ENCODE results near the gene ZNF777.

ZNF777 gene

GRCh38 chr7:149474309-149475120 is 13.7 kb upstream of the ZNF777 start:
- Histone ChIP-seq H2BK15ac (replicated peaks; ENCODE audit: low read depth) (no peak overlapping the region), H4K8ac (ENCODE audit: low read depth, low read length) (no peak overlapping the region), H3K18ac (ENCODE audit: low read length) (no peak overlapping the region), H3K36me3 (ENCODE audit: control insufficient read depth, insufficient read depth, low read length) (peaks cover 1% of the 10 kb centered on the region), H2BK120ac (ENCODE audit: low read depth, low read length) (no peak overlapping the region), H3K79me2 (ENCODE audit: control insufficient read depth, insufficient read depth, low read length) (no peaks in the 10 kb centered on the region), H3K4me3 (ENCODE audit: low read length) (no peak overlapping the region), H3K27me3 (ENCODE audit: insufficient read depth, low read length, poor library complexity) (no peaks in the 10 kb centered on the region), H3K9ac (ENCODE audit: low read length) (no peak overlapping the region), H3K27ac (ENCODE audit: low read depth, low read length) (no peak overlapping the region), H3K4me1 (ENCODE audit: control insufficient read depth, low read depth, low read length) (peaks cover 6% of the 10 kb centered on the region), H3K4ac (ENCODE audit: low read depth, low read length) (no peak overlapping the region), H3K4me2 (ENCODE audit: low read length) (no peak overlapping the region), H4K5ac (ENCODE audit: low read length) (no peak overlapping the region), H2AK5ac (ENCODE audit: low read length) (no peak overlapping the region), H3K23ac (ENCODE audit: low read length) (no peak overlapping the region), H3K56ac (ENCODE audit: low read length) (no peak overlapping the region), H3K79me1 (ENCODE audit: low read length) (no peaks in the 10 kb centered on the region), H2BK5ac (ENCODE audit: low read length) (no peak overlapping the region)
- DNase-seq = no peak
- WGBS (ENCODE audit: extremely low coverage, insufficient coverage, low lambda C conversion rate) = no CpG with 5 or more reads among the region's 77 CpGs

- Histone ChIP-seq H2AK5ac (ENCODE audit: low read length) (no peak overlapping the region), H3K27ac (ENCODE audit: low read depth, low read length) (no peak overlapping the region), H3K23ac (ENCODE audit: low read length) (no peak overlapping the region), H3K4ac (ENCODE audit: low read depth, low read length) (no peak overlapping the region), H3K36me3 (ENCODE audit: control insufficient read depth, insufficient read depth, low read length) (peaks cover 1% of the 10 kb centered on the region), H2BK15ac (replicated peaks; ENCODE audit: low read depth) (no peak overlapping the region), H3K4me1 (ENCODE audit: control insufficient read depth, low read depth, low read length) (peaks cover 5% of the 10 kb centered on the region), H2BK120ac (ENCODE audit: low read depth, low read length) (no peak overlapping the region), H4K8ac (ENCODE audit: low read depth, low read length) (no peak overlapping the region), H2BK5ac (ENCODE audit: low read length) (no peak overlapping the region), H3K79me1 (ENCODE audit: low read length) (no peaks in the 10 kb centered on the region), H3K4me3 (ENCODE audit: low read length) (no peak overlapping the region), H3K18ac (ENCODE audit: low read length) (no peak overlapping the region), H4K5ac (ENCODE audit: low read length) (no peak overlapping the region), H3K27me3 (ENCODE audit: insufficient read depth, low read length, poor library complexity) (no peaks in the 10 kb centered on the region), H3K56ac (ENCODE audit: low read length) (no peak overlapping the region), H3K4me2 (ENCODE audit: low read length) (no peak overlapping the region), H3K9ac (ENCODE audit: low read length) (no peak overlapping the region), H3K79me2 (ENCODE audit: control insufficient read depth, insufficient read depth, low read length) (no peaks in the 10 kb centered on the region)
- DNase-seq = no peak
- WGBS (ENCODE audit: extremely low coverage, insufficient coverage, low lambda C conversion rate) = no CpG with 5 or more reads among the region's 6 CpGs
Observed at GRCh38 chr7:149473251-149473650, 12.4 kb upstream of the ZNF777 start.

GRCh38 chr7:149471289-149471953 is 10.6 kb upstream of the ZNF777 start:
- H3K9ac ChIP-seq (ENCODE audit: low read length) = no peak overlapping the region
- WGBS (ENCODE audit: extremely low coverage, insufficient coverage, low lambda C conversion rate) = no CpG with 5 or more reads among the region's 6 CpGs
- no peaks in the 10 kb centered on the region for H3K27me3 ChIP-seq (ENCODE audit: insufficient read depth, low read length, poor library complexity)
- H3K27ac ChIP-seq (ENCODE audit: low read depth, low read length) = no peak overlapping the region
- H2BK5ac ChIP-seq (ENCODE audit: low read length) = no peak overlapping the region
- no peak overlapping the region for H3K23ac ChIP-seq (ENCODE audit: low read length)
- H3K56ac ChIP-seq (ENCODE audit: low read length) = no peak overlapping the region
- no peak overlapping the region for H2BK120ac ChIP-seq (ENCODE audit: low read depth, low read length)
- no peak overlapping the region for H2BK15ac ChIP-seq (replicated peaks; ENCODE audit: low read depth)
- H2AK5ac ChIP-seq (ENCODE audit: low read length) = no peak overlapping the region
- H3K4me1 ChIP-seq (ENCODE audit: control insufficient read depth, low read depth, low read length) = no peaks in the 10 kb centered on the region
- H3K4me3 ChIP-seq (ENCODE audit: low read length) = no peak overlapping the region
- no peak overlapping the region for H4K5ac ChIP-seq (ENCODE audit: low read length)
- peaks cover 1% of the 10 kb centered on the region for H3K36me3 ChIP-seq (ENCODE audit: control insufficient read depth, insufficient read depth, low read length)
- DNase-seq = no peak
- no peaks in the 10 kb centered on the region for H3K79me2 ChIP-seq (ENCODE audit: control insufficient read depth, insufficient read depth, low read length)
- no peaks in the 10 kb centered on the region for H3K79me1 ChIP-seq (ENCODE audit: low read length)
- no peak overlapping the region for H3K18ac ChIP-seq (ENCODE audit: low read length)
- H4K8ac ChIP-seq (ENCODE audit: low read depth, low read length) = no peak overlapping the region
- no peak overlapping the region for H3K4me2 ChIP-seq (ENCODE audit: low read length)
- H3K4ac ChIP-seq (ENCODE audit: low read depth, low read length) = no peak overlapping the region

- Histone ChIP-seq H2BK15ac (replicated peaks; ENCODE audit: low read depth) (no peak overlapping the region), H3K4me1 (ENCODE audit: control insufficient read depth, low read depth, low read length) (no peaks in the 10 kb centered on the region), H3K23ac (ENCODE audit: low read length) (no peak overlapping the region), H3K56ac (ENCODE audit: low read length) (no peak overlapping the region), H2AK5ac (ENCODE audit: low read length) (no peak overlapping the region), H2BK5ac (ENCODE audit: low read length) (no peak overlapping the region), H4K5ac (ENCODE audit: low read length) (no peak overlapping the region), H3K4me2 (ENCODE audit: low read length) (no peak overlapping the region), H3K27me3 (ENCODE audit: insufficient read depth, low read length, poor library complexity) (no peaks in the 10 kb centered on the region), H3K4ac (ENCODE audit: low read depth, low read length) (no peak overlapping the region), H3K9ac (ENCODE audit: low read length) (no peak overlapping the region), H3K4me3 (ENCODE audit: low read length) (no peak overlapping the region), H3K36me3 (ENCODE audit: control insufficient read depth, insufficient read depth, low read length) (peaks cover 1% of the 10 kb centered on the region), H4K8ac (ENCODE audit: low read depth, low read length) (no peak overlapping the region), H3K27ac (ENCODE audit: low read depth, low read length) (no peak overlapping the region), H2BK120ac (ENCODE audit: low read depth, low read length) (no peak overlapping the region), H3K18ac (ENCODE audit: low read length) (no peak overlapping the region), H3K79me1 (ENCODE audit: low read length) (no peaks in the 10 kb centered on the region), H3K79me2 (ENCODE audit: control insufficient read depth, insufficient read depth, low read length) (no peaks in the 10 kb centered on the region)
- no CpG with 5 or more reads among the region's 8 CpGs for WGBS (ENCODE audit: extremely low coverage, insufficient coverage, low lambda C conversion rate)
- no peak for DNase-seq
Observed at GRCh38 chr7:149469806-149470205, 8.9 kb upstream of the ZNF777 start.

GRCh38 chr7:149468208-149468607 is 7.3 kb upstream of the ZNF777 start:
- Histone ChIP-seq H2BK15ac (replicated peaks; ENCODE audit: low read depth) (no peak overlapping the region), H3K36me3 (ENCODE audit: control insufficient read depth, insufficient read depth, low read length) (no peaks in the 10 kb centered on the region), H3K56ac (ENCODE audit: low read length) (no peak overlapping the region), H3K79me1 (ENCODE audit: low read length) (no peaks in the 10 kb centered on the region), H3K27ac (ENCODE audit: low read depth, low read length) (no peak overlapping the region), H3K4me1 (ENCODE audit: control insufficient read depth, low read depth, low read length) (no peaks in the 10 kb centered on the region), H3K4me3 (ENCODE audit: low read length) (no peak overlapping the region), H3K18ac (ENCODE audit: low read length) (no peak overlapping the region), H4K5ac (ENCODE audit: low read length) (no peak overlapping the region), H2BK5ac (ENCODE audit: low read length) (no peak overlapping the region), H4K8ac (ENCODE audit: low read depth, low read length) (no peak overlapping the region), H3K23ac (ENCODE audit: low read length) (no peak overlapping the region), H3K79me2 (ENCODE audit: control insufficient read depth, insufficient read depth, low read length) (no peaks in the 10 kb centered on the region), H3K27me3 (ENCODE audit: insufficient read depth, low read length, poor library complexity) (no peaks in the 10 kb centered on the region), H3K9ac (ENCODE audit: low read length) (no peak overlapping the region), H3K4me2 (ENCODE audit: low read length) (no peak overlapping the region), H3K4ac (ENCODE audit: low read depth, low read length) (no peak overlapping the region), H2BK120ac (ENCODE audit: low read depth, low read length) (no peak overlapping the region), H2AK5ac (ENCODE audit: low read length) (no peak overlapping the region)
- DNase-seq = no peak
- WGBS (ENCODE audit: extremely low coverage, insufficient coverage, low lambda C conversion rate) = no CpG with 5 or more reads among the region's 5 CpGs

Measured in mesendoderm (in vitro differentiated cells).